SIG-M5 treated with dmso at 0.1 percent for 504 hours (cell line): Measurements from ENCODE around the gene LHFPL3.
"Not testable (repeated sequence)": the region's sequence is repeated elsewhere in the genome, so short reads cannot be mapped to it uniquely, and the experiment has no call there.

Experiments used
- DNase-seq: peaks from one replicate; lab custom pipeline; 2025; ENCODE audit not compliant: unreplicated experiment; lab: John Stamatoyannopoulos, UW

The LHFPL3 gene

DNA sequence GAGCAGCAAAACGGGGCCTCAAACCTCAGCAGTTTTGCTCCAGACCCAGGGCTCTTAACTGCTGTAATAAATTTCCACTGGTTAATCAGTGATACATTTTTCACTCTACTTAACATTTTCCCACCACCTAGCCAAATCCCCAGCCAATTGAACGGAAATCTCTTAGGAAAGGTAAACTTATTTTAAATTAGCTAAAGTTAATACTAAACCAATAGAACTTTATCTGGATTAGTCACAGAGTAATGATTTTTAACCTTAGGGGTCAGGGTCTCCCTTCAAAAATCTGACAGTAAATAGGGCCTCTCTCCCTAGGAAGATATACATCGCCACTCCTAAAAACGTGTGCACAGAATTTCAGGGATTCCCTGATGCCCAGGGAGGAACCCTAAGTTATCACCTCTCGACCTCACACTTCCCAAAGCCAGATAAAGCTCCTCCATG, 598.2 kb downstream of the LHFPL3 start:
- DNase-seq: no peak

DNA sequence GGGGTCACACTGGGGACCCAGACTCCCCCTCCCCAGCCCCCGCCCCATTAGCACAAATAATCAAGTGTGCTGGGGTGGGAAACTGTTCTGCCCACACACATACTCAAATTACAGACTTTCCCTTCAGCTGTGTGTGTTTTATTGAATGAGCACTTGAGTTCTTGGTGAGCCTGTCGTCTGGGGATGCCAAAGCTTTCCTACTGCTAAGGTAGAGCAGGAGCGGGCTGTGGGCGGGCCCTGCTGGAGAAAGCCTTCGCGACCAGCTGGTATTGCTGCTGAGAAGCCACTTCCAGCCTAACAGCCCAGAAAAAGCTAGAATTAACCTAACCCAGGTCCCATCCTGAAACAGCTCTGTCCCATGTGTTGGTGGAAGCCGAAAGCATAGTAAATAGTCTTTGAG, 598.7 kb downstream of the LHFPL3 start:
- no peak for DNase-seq

DNA sequence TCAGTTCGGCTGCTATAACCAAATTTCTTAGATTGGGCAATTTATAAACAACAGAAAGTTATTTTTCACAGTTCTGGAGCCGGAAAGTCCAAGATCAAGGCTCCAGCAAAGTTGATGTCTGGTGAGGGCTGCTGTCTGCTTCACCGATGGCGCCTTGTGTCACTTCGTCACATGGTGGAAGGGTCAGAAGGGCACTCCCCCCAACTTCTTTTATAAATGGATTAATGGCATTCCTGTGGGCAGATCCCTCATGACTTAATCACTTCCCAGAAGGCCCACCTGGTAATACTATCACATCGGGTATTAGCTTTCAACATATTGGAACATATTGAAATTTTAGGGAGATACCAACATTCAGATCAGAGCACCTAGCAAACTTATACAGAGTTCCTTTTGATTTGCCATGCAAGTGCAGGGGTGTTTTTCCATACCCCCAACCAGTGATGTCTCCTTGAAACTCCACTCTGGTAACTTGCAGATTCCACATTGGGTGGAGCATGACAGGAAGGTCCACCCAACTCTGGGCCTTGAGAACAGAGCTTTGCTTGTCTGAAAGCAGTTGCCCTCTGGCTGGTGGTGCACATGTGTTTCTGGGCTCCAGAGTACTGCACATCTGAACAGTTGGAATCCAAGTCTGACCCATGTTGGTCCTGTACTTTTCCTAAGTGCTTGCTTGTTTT, 600.5 kb downstream of the LHFPL3 start:
- no peak for DNase-seq

DNA sequence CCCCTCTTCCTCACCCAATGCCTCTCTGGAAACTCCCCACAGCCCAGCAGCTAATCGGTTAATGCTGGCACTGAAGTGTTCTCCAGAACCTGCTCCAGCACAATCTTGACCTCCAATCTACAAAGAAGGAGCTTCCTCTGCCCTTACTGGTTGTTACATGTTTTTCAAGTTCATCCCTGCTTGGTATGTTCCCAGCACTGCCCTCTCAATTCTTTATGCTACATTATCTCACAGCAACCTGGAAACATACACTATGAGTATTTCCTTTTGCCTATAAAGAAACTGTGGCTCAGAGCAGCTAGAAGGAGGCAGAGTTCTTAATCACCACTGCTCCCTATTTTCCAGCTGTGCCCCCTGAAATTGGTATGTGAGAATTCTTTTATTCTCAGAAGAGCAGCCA, 601.5 kb downstream of the LHFPL3 start:
- DNase-seq: no peak

DNA sequence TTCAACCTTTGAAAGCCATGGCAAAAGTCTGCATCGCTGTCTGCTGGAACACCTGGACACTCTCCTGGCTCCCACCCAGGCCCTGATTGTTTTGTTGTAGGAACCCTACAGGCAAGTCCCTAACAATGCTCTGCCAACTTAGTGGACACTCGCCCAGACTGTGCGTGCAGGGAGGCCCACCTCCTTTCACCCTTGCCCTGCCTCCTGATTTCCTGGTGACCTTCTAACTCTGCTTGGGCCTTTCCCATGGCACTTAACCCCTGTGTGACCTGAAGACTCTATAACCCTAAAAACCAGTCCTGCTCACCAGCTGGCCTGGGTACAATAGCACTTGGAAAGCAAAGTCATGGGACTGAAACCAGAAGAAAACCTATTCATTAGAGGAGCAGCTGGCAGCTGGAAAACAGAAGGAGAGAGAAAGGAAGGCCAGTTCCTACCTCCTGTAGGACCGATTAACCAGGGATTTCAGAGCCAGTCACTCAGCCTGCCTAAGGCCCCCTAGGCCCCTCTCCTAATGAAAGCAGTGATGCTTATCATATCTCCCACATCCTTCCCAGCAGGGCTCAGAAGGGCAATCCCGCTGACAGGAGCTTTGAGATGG, 602.9 kb downstream of the LHFPL3 start:
- no peak for DNase-seq

- DNase-seq: no peak
Measured at GRCh38 chr7:104933022-104933421, 604.6 kb downstream of the LHFPL3 start.

GRCh38 chr7:104933521-104933988, 605.2 kb downstream of the LHFPL3 start:
- peak; percentile 32 for DNase-seq

DNA sequence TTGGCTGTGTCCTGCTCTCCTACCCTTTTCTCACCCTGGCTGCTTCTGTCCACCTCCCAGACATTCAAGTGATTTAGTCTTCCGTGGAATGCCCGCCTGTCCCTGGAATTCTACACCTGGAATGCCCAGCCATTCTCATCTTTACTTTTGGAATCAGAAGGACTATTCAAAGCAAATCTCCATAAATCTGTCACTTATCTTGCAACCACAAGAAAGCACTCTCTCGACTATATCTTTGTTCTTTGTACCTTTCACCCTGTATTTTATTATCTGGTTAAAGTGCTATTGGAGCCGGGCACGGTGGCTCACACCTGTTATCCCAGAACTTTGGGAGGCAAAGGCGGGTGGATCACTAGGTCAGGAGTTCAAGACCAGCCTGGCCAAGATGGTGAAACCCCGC, 606.3 kb downstream of the LHFPL3 start:
- no peak for DNase-seq

GRCh38 chr7:104935276-104935675, 606.9 kb downstream of the LHFPL3 start:
- no peak for DNase-seq

GRCh38 chr7:104936546-104936945, 608.1 kb downstream of the LHFPL3 start:
- DNase-seq: no peak

DNA sequence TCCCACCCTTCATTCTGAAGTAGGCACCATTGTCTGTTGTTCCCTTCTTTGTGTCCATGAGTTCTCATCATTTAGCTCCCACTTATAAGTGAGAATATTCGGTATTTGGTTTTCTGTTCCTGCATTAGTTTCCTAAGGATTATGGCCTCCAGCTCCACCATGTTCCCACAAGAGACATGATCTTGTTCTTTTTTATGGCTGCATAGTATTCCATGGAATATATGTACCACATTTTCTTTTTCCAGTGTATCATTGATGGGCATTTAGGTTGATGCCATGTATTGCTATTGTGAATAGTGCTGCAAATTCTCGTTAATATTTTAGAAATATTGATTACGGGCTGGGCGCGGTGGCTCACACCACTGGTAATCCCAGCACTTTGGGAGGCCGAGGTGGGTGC, 609.1 kb downstream of the LHFPL3 start:
- not testable (repeated sequence) for DNase-seq

- no peak for DNase-seq
Measured at GRCh38 chr7:104938741-104939390, 610.5 kb downstream of the LHFPL3 start.

- DNase-seq: no peak
Measured at GRCh38 chr7:104940023-104940710, 611.8 kb downstream of the LHFPL3 start.

- DNase-seq: no peak
Measured at GRCh38 chr7:104943502-104944343, 615.3 kb downstream of the LHFPL3 start.

DNA sequence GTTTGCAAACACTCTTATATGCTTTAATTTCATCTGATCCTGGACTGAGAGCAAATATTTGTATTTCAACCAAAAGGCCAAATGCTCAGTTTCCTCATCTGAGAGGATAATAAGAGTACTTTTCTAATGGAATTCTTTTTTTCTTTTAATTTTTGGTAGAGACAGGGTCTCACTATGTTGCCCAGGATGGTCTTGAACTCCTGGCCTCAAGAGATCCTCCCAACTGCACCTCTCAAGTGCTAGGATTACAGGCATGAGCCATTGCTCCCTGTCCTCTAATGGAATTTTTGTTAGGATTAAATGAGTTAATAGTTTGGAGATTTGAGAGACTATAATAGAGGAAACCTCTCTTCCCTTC, 617.2 kb downstream of the LHFPL3 start:
- DNase-seq: no peak

DNA sequence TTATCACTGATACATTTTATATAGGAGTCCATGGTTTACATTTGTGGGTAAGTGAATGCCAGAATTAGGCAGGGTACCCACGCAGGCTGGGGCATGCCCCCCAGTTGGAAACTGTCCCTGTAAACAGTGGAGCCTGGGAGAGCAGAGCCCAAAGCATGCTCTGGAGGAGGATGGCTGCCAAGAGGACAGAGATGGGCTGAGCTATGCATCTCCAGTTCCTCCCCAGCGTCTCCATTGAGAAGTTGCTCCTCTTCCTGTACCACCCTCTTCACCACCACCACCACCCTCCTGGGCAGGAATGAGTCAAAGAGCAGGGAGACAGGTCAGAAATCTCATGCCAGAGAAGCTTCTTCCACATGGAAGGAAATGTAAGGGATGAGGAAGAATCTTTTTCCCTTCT, 617.9 kb downstream of the LHFPL3 start:
- no peak for DNase-seq

- DNase-seq: no peak
Measured at GRCh38 chr7:104950006-104950405, 621.6 kb downstream of the LHFPL3 start.

DNA sequence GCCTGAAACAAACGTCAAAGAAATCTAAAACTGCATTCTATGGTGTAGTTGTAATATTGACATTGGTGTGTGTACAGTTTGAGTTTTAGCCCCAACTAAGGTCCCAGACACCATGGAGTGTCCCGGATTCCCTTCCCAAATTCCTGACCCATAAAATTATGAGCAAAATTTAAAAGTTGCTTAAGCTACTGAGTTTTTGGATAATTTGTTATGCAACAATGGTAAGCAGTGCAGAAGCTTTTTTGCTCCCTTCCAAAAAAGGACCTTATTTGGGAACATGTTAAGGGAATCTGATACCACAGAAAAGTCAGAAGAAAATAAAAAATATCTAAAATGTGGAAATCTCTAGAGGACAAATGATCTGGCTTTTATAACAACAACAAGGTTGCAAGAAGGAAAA, 622.4 kb downstream of the LHFPL3 start:
- DNase-seq: no peak

GRCh38 chr7:104951546-104951945, 623.1 kb downstream of the LHFPL3 start:
- DNase-seq: no peak

DNA sequence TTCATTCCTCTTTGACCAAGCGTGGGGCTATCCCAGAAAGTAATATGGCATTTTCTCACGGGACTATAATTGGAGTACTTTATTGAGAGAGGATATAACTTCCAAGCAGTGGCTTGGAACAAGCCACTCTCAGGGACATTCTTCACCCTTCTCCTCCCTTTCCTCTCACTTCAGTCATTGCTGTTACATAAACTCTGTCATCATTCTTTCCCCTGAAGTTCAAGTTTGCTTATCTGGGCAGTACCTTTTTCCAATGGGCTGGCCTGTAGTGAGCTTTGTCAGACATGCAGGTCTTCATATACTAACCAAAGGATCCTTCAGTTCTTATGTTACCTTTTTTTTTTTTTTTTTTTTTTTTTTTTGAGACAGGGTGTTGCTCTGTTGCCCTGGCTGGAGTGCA, 626.9 kb downstream of the LHFPL3 start:
- no peak for DNase-seq
